HG03460 (cell line): ENCODE data around the gene GBP4.

Experiments
- ATAC-seq: cut with Tn5 transposase; IDR thresholded peaks from one replicate; pipeline ENCODE4 v1.9.1; 2021; ENCODE audit not compliant: unreplicated experiment

The GBP4 gene

GRCh38 chr1:89172468-89173143 is 26.1 kb downstream of the GBP4 start:
- no peak for ATAC-seq

- ATAC-seq = no peak
These were observed 27.7 kb downstream of the GBP4 start for GRCh38 chr1:89171067-89171438.

GRCh38 chr1:89170170-89171066 is 28.3 kb downstream of the GBP4 start:
- no peak for ATAC-seq

GRCh38 chr1:89169166-89169565 is 29.6 kb downstream of the GBP4 start:
- ATAC-seq = no peak

GRCh38 chr1:89167590-89168230 is 31.0 kb downstream of the GBP4 start:
- ATAC-seq = no peak

GRCh38 chr1:89166705-89167104 is 32.0 kb downstream of the GBP4 start:
- no peak for ATAC-seq

GRCh38 chr1:89165811-89166210 is 32.9 kb downstream of the GBP4 start:
- ATAC-seq = no peak

- no peak for ATAC-seq
These were observed 47.7 kb downstream of the GBP4 start for GRCh38 chr1:89151047-89151446.

GRCh38 chr1:89149976-89150375 is 48.8 kb downstream of the GBP4 start:
- ATAC-seq = no peak

- ATAC-seq = no peak
These were observed 49.5 kb downstream of the GBP4 start for GRCh38 chr1:89149229-89149628.

- ATAC-seq = no peak
These were observed 50.8 kb downstream of the GBP4 start for GRCh38 chr1:89147678-89148658.

- ATAC-seq = no peak
These were observed 52.0 kb downstream of the GBP4 start for GRCh38 chr1:89146721-89147120.

GRCh38 chr1:89143484-89143883 is 55.3 kb downstream of the GBP4 start:
- no peak for ATAC-seq

- no peak for ATAC-seq
These were observed 56.6 kb downstream of the GBP4 start for GRCh38 chr1:89142160-89142559.

GRCh38 chr1:89133747-89134146 is 65.0 kb downstream of the GBP4 start:
- ATAC-seq = no peak
